NCI-H2196 treated with DMSO at 0.1 percent for 48 hours (cell line): Measurements from ENCODE around the gene LMF1.
"Not testable (repeated sequence)": the region's sequence is repeated elsewhere in the genome, so short reads cannot be mapped to it uniquely, and the experiment has no call there.

Source experiments
- DNase-seq: peaks from one replicate; lab custom pipeline; 2025; ENCODE audit not compliant: unreplicated experiment; lab: John Stamatoyannopoulos, UW

The LMF1 gene

DNA sequence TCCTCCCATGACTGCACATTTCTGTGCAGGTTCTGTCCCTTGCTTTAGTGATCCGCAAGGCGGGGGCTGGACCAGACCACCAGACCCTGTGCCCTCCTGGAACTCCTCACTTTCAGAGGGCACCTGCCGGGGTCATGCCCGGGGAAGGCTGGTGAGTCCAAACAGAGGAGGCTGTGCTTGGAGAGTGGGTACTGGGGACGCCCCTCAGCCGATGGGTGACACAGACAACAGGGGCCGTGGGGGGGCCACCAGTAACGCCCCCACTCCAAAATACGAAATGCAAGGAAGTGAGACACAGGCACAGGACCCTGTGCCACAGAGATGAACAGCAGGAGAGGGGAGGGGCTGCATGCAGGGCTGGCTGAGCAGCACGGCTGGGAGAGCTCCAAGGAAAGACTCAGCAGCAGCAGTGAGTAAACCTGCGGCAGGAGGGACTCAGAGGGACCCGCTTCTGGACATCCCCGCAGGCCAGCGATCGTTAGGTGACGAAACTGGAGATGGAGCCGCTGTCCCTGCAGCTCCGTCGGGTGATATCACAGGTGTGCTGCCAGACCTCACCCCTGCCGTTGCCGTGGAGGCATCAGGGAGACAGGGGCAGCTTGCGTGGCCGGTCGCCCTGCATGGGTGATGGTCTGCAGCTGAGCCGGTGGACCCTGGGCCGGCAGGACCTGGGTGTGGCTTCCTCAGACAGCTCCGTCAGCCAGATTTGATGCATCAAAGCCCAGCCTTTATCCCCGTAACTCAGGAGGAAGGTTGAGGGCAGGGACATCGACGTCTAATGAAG is 99.0 kb downstream of the LMF1 start:
- DNase-seq: no peak

DNA sequence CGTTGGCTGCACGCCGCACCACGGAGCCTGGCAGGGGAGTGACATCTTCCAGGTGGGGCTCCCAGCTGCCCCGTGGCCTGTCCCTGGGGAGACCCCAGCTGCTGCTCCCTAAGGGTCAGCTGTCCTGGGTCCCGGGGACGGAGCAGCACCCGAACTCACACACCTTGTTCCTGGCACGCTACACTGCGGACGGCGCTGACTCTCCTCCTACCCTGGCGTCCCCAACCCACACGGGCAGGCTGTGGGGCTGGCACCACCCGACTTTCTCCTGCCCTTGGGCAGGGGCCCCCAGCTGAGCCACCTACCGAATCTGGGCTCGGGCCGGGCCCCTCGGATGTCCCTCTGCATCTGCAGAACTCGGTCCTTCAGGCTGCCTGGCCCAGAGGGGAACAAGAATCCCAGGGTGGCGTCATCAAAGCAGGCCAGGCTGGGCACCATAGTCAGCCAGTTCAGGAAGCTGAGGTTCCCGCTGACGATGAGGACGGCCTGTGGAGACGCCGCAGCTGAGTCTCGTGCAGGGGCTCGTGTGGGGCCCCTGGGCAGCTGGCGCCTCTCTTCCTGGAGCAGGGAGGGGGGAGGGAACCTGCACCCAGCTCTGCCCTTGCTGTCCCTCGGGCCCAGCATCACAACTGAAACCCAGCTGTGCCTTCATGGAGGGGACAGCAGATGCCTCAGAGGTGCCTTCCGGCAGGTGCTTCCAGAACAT is 99.8 kb downstream of the LMF1 start:
- DNase-seq: no peak

DNA sequence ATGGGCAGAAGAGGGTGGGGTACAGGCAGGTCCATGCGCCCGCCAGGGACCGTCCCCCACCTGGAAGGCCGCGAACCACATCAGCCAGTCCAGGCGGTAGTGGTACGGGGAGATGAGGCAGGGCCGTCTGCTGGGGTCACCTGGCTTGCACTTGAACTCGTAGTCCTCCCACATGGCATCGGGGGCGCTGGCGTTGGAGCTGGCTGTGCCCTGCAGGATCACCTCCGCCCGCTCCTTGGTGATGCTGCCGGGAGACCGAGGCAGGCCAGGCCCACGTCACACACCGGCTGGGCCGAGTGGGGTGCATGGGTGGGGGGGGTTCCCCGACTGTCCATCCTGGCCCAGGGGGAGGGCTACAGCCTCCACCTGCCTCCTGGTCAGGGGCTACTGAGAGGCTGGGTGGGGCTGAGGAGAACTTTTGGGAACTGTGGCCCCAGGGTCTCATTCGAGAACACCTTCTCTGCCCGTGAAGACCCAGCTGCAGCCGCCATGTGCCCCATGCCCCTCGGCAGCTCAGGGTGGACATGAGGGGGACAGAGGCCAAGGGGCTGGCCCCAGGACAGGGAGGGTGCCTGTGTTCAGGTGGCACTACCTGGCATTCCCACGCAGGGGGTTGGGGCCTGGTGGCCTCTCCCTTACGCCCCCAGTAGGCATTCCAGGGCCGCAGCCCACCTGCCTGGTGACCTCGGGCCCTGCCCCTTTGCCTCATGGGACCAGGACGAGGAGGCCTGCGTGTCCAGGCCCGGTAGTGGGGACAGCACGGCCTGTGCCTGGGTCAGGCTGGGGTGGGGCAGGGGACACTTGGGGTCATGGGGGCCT is 100.8 kb downstream of the LMF1 start:
- no peak for DNase-seq

DNA sequence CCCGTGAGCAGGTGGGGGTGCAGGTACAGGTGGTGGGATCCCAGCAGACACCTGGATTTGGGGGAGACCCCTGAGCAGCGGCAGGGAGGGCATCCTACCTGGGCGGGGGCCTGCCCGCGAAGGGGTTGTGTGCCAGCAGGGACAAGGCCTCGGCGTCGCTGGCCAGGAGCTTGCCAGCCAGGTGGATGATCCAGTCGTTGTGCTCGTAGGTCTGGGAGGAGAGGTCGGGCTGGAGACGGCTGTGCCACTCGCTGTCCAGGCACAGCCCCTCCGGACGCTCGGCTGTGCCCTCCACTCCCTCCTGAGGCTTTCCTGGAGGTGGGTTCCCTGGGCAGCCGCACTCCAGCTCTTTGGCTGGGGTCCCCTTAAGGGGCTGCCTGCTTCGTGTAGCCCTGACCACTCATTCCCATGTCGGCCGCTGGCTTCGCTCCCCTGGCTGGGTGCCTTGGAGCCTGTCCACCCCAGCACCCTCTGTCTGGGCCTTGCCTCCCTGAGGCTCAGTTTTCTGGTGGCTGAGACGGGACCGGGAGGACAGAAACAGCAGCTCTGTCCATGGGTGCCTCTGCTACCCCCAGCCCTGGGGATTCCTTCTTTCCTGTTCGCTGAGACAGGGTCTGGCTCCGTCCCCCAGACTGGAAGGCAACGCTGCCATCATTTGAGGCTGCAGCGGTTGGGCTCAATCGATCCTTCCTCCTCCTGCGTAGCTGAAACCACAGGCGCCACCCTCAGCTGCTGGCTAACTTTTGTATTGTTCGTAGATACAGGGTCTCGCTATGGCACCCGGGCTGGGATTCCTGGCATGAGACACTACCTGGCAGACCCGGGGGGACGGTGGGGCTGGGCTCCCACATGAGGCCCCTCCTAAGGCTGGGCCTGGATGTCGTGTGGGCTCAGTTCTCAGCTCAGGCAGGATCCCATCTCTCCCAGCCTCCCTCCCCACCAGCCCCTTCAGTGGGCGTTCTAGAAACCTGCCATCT is 101.7 kb downstream of the LMF1 start:
- no peak for DNase-seq

DNA sequence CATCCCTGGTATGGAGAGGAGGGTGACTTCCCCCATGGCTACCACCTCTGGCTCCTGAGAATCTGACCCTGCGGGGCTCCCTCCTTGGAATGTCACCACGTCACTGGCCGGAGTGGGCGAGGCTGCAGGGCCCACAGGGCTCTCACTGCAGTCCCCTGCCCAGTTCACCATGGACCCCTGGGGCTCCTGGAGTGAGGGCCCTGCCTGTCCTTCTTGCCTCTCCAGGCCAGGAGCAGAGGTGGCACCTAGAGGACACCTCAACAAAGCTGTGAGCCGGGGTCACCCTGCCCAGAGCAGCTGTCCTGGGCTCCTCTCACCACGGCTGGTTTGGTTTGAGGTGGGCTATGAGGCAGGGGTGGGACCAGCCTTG is 102.4 kb downstream of the LMF1 start:
- DNase-seq: no peak

DNA sequence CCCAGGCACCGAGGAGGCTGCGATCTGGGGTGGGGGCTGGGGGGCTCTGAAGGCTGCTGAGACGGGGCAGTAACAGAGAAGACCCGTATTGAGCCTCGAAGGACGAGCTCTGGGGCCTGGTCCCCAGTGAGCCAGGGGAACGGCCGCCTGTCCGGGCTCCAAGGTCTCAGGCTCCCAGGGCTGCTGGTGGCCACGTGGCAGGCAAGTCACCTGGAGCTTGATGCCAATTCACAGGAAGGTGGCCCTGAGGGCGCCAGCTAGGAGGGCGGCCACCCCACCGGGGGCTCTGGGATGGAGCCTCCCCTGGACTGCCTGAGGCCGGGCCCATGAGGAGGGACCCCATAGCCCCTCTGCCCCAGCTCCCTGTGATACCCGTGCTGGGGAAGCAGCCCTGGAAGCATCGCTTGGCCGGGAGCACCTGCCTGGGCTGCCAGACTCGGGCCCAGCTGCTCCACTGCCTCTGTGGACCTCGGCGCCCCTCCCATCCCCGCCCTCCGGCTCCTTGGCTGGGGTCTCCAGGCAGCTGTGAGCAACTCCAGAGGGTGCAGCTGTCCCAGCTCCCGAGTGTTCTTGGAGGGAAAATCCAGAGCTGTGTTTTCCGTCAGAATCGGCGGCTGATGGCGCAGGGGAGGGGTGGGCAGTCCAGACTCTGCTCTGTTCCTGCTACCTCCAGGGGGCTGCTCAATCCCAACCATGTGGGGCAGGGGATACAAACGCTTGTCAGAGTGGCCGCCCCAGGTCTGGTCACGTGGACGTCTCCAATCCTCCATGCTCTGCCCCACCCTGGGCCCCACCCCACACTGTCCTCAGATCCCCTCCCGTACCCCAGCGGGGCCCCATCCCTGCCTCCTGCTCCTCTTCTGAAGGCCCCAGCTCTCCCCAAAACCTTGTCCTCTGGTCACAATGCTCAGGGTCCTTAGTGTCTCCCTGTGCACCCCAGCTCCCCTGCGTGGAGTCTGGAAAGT is 103.1 kb downstream of the LMF1 start:
- DNase-seq: no peak

DNA sequence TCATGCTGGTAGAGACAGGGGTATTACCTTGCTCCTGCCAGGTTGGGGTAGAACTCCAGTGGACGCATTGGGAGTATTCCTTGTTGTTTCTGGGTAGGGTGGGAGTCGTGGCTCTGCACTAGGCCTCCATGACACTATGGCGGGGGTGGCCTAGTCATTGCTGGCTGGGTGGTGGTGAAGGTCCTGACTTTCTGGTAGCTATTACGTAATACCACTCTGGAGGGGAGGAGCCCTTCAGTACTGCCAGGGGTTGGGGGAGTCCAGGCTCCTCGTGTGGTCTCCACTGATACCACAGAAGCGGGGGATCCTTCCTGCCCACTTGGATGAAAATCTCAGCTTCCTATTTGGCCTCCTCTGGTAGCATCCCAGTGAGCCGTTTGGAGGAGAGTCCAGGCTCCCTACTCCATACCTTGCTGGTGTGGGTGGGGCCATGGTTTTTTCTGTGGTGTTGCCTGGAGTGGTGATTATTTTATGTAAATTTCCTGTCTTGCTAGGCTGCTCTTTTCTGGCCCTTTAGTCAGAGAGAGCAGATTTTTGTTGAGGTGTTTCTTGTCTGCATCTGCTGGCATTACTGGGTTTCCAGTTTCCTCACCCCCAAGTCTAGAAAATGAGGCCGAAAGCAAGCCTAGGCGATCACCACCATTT is 104.4 kb downstream of the LMF1 start:
- DNase-seq: no peak

DNA sequence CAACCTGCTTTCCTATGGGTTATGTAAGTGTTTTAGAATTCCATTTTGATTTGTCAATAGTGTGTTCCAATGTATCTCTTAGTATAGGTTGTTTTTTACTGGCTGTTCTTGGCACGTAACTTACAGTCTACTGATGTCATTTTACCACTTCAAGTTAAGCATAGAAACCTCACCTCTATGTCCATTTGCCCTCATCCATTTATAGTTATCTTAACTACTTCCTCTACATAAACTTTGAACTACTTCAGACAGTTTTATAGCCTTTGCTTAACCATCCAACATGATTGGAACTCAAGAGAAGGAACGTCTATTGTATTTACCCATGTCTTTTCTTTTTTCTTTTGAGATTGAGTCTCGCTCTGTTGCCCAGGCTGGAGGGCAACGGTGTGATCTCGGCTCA is 105.8 kb downstream of the LMF1 start:
- no peak for DNase-seq

DNA sequence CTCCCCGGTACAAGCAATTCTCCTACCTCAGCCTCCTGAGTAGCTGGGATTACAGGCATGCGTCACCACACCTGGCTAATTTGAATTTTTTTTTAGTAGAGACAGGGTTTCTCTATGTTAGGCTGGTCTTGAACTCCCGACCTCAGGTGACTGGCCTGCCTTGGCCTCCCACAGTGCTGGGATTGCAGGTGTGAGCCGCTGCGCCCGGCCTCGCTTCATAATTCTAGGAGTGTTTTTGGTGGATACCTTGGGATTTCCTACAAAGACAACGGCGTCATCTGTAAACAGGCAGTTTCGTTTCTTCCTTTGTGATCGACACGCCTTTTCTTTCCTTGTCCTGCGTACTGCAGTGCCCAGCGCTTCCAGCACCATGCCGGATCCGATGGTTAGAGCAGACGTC is 109.3 kb downstream of the LMF1 start:
- DNase-seq: no peak

DNA sequence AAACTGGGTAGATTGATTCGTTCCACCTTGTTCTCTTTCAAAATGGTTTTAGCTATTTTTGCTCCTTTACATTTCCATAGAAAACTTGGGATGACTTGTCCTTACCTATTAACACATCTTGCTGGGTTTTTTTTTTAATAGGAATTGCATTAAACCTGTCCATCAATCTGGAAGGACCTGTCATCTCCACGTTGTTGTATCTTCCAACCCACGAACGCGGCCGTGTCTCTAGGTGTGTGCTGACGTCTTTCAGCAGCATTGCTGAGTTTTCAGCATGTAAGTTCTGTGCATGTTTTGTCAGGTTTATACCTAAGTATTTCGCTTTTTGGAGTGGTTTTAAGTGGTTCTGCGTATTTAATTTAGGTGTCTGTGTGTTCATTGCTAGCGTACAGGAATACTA is 109.9 kb downstream of the LMF1 start:
- no peak for DNase-seq

DNA sequence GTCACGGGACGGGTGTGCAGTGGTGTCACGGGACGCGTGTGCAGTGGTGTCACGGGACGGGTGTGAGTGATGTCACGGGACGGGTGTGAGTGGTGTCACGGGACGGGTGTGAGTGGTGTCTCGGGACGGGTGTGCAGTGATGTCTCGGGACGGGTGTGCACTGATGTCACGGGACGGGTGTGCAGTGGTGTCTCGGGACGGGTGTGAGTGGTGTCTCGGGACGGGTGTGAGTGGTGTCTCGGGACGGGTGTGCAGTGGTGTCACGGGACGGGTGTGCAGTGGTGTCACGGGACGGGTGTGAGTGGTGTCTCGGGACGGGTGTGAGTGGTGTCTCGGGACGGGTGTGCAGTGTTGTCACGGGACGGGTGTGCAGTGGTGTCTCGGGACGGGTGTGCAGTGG is 111.8 kb downstream of the LMF1 start:
- not testable (repeated sequence) for DNase-seq

DNA sequence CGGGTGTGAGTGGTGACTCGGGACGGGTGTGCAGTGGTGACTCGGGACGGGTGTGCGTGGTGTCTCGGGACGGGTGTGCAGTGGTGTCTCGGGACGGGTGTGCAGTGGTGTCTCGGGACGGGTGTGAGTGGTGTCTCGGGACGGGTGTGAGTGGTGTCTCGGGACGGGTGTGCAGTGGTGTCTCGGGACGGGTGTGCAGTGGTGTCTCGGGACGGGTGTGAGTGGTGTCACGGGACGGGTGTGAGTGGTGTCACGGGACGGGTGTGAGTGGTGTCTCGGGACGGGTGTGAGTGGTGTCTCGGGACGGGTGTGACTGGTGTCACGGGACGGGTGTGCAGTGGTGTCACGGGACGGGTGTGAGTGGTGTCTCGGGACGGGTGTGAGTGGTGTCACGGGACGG is 112.3 kb downstream of the LMF1 start:
- not testable (repeated sequence) for DNase-seq

DNA sequence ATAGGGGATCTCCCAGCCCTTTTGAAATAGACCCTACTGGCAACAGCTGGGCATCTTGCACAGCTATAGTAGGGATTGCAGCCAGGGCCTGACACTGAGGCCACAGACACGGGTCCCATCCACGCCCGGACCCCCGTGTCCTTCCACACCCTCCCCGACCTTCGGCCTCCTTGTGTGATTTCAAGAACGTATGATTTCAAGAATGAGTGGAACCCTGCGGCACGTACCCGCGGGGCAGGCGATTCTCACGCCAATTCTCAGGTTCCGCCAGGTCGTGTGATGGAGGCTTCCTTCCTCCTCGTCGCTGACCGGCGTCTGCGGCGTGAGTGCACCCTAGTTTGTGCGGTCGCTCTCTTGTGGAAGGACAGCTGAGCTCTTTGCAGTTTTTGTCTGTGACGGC is 114.0 kb downstream of the LMF1 start:
- no peak for DNase-seq

DNA sequence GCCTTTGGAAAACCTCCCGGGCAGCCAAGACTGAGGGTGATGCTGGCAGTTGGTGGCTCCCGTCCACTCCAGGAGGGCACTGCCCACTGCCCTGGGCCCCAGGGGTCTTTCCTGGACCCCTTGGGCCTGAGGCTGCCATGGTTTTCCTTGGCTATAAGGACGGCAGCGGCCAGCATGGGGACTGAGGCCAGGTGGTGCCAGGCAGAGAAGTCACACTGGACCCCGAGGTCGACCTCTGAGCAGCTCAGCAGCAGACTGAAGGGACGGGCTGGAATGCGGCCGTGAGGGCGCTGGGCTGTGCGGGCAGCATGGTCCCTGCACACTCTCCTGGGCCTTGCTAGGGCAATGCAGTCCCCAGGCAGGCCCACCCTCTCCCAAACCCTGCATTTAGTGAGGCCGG is 114.7 kb downstream of the LMF1 start:
- DNase-seq: no peak

DNA sequence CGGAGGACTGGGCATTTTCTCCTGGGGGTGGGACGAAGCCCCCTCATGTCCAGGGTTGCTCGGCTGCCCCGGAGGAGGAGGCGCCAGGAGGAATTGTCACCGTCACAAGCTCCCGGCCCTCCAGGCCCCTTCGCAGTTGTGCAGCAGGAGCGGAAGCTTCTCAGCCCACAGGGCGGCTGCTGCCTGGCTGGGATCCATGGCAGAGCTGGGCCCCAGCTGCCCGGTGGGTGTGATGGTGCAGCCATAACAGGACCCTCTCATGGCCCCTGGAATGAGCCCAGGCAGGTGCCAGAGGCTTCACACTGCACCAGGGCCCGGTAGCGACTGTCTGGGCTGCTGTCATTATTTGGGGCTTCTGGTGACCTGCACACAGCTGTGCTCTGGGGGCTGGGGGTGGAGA is 115.3 kb downstream of the LMF1 start:
- no peak for DNase-seq

DNA sequence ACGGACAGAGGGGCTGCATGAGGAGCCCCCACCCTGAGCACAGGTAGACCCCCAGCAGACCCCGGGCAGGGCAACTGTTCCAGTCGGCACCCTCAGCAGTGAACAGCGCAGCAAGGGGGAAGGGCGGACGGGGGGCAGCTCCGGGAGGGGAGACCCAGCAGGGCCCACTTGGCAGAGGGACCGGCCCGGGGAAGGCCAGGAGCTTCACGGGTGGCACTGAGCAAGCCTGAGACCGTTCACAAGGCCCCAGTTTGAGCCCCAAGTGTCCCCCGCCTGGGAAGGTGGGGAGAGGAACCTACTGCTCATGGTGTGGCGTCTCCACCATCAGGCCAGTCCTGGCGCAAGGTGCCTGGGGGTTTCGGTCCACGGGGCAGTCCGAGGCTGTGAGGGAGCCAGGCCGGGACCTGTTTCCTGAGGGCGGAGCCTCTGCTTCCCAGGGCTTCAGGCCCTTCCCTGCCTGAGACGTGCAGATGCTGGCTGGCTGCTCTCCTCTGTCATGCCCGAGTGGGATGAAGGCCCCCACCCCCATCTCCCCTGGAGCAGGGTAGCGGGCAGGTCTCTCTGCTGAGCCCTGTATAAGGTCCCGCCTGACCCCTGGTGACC is 115.9 kb downstream of the LMF1 start:
- no peak for DNase-seq

DNA sequence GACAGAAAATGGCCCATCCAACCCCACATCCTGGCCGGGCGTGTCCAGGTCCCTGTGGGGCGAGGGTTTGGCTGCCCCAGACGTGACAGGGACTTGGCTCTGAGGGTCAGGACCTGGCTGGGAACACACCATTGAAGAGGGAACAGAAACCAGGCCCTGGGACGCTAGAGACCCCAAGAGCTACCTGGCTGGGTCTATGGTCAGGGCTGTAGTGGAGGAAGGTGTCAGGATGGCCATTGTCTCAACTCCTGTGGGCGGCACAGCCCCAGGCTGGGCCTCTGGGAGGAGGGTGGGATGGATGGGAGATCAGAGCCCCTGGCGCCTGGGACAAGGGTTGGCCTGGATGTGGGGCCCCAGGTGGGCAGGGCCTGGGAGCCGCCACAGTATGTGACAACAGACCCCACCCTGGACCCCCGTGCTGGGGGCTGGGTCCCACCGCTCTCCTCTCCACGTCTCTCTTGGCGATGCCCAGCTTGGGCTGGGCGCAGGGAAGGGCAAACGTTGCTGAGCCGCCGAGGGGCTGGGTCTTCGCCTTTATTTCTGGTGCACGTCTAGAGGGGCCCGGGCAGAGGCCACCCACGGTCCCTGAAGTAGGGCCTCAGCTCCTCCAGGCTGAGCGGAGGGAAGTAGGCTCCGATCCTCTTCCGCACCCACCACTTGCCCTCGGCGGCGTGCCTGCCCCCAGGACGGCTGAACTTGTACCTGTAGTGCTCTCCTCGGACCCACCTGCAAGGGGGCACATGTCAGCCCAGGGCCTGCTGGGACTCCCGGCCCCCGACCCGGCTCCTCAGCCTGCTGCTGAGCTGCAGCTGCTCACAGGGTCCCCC is 116.6 kb downstream of the LMF1 start:
- DNase-seq: no peak

DNA sequence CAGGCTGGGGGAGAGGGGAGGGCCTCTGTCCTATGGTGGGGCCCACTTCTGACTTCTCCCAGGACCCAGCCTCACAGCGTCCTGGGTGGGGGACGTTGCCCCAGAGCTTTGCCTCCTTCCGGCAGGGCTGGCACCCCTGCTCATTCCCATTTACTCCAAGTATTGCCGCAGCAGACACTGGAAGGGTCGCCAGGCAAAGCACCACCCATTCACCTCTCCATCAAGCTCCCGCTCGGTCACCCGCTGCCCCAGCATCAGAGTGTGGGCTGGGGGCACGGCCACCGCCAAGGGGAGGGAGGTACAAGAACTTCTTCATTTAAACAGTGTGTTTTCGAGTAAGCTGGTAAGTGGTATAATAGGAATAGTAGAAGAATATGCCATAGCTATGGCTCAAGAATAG is 117.5 kb downstream of the LMF1 start:
- no peak for DNase-seq
